Upper lobe of left lung (tissue), 6 donors: ENCODE results near the gene MEIS1. TPM values are rescaled to one million over a fixed set of nuclear protein-coding genes. Genes with fewer than 3 reads are reported as not detected.

ENCODE experiments used
- ATAC-seq, 2 donors: fragments of 200-7000 bp; cut with Tn5 transposase; one replicate each; pipeline ENCODE4 v1.9.1; 2022; ENCODE audit warnings: mild to moderate bottlenecking in 2 of 2, moderate library complexity in 2 of 2; ENCODE audit not compliant: low FRiP score in 2 of 2
- DNase-seq, 2 donors: peaks; one replicate each; pipeline ENCODE4 v3.0.0-alpha.2; 2019 to 2020
- H3K27ac ChIP-seq, 4 donors: fragments of 200-600 bp; sonication (generic); one replicate each; pipeline ENCODE4 v1.5.1; 2016 to 2019
- H3K27me3 ChIP-seq, 4 donors: fragments of 200-600 bp; sonication (generic); one replicate each; pipeline ENCODE4 v1.5.1; 2017 to 2019
- H3K36me3 ChIP-seq, 4 donors: fragments of 200-600 bp; sonication (generic); one replicate each; pipeline ENCODE4 v1.5.1; 2016 to 2019
- H3K4me1 ChIP-seq, 4 donors: fragments of 200-600 bp; sonication (generic); one replicate each; pipeline ENCODE4 v1.5.1; 2018 to 2019
- H3K4me3 ChIP-seq, 4 donors: fragments of 200-600 bp; sonication (generic); one replicate each; pipeline ENCODE4 v1.5.1; 2017 to 2019; ENCODE audit warnings: mild to moderate bottlenecking in 2 of 4, moderate library complexity in 1 of 4
- H3K9me3 ChIP-seq, 4 donors: fragments of 200-600 bp; sonication (generic); one replicate each; pipeline ENCODE4 v1.5.1; 2018 to 2019
- CTCF ChIP-seq, 6 experiments: fragments of 450-650 bp in 4 of 6; fragments of 200-600 bp in 2 of 6; sonication (generic) in 2 of 6; IDR thresholded peaks; one replicate each; pipeline ENCODE4 v1.5.1; 2016 to 2019; ENCODE audit warnings: antibody characterized with exemption in 6 of 6
- EP300 ChIP-seq, 4 donors: sonication (generic); formaldehyde crosslinking; IDR thresholded peaks; one replicate each; pipeline ENCODE4 v1.5.1; 2017; ENCODE audit warnings: antibody characterized with exemption in 4 of 4, control low read depth in 2 of 4
- POLR2A ChIP-seq, 4 donors: fragments of 450-650 bp; IDR thresholded peaks; one replicate each; pipeline ENCODE4 v1.5.1; 2016 to 2017; ENCODE audit warnings: antibody characterized with exemption in 4 of 4, mild to moderate bottlenecking in 2 of 4
- POLR2AphosphoS5 ChIP-seq, 2 donors: sonication (generic); formaldehyde crosslinking; IDR thresholded peaks; one replicate each; pipeline ENCODE4 v1.5.1; 2017; ENCODE audit warnings: antibody characterized with exemption in 2 of 2
- WGBS, 2 donors: methylation state at CpG; one replicate each; pipeline ENCODE4 v1.1.5; 2017 to 2018; 5-methylcytosine and 5-hydroxymethylcytosine counted together
- total RNA-seq, 6 donors: library from RNA; depleted of rRNA in 4 of 6; stranded (reverse); fragments of >200 nt in 4 of 6; gene quantifications; one replicate each; pipeline versions ENCODE4 v1.1.0 to v1.2.1, GENCODE V29; 2016 to 2021
- donor health status: DM: no; HTN: no; CAD: no; lungs with moderate emphysema.
- donor health status: DM: no; HTN: yes; CAD: no; lungs with severe emphysema.

MEIS1 gene
- total RNA-seq, 6 donors from 2014 or later = 23.1 to 43.9 (median 30.0) TPM

- no peaks in the 10 kb centered on the region for H3K36me3 ChIP-seq
- ATAC-seq (no peak), DNase-seq (no peak)
- H3K9me3 ChIP-seq = no peaks in the 10 kb centered on the region
- no peak overlapping the region for H3K4me3 ChIP-seq
- H3K27me3 ChIP-seq = no peaks in the 10 kb centered on the region
- no peak for TF ChIP-seq EP300 (IDR thresholded peaks at IDR 0.05)
- TF ChIP-seq POLR2AphosphoS5 (IDR thresholded peaks at IDR 0.05) = no peak
- no peak for TF ChIP-seq POLR2A (IDR thresholded peaks at IDR 0.05)
- TF ChIP-seq CTCF (IDR thresholded peaks at IDR 0.05) = no peak
- H3K27ac ChIP-seq = peak overlapping the region in 1 of 4 donors; percentile 24
- 75 to 80% methylated on average over 3 of the region's 3 CpGs for WGBS, 2 donors
- peaks cover 0 to 30% (median 3%) of the 10 kb centered on the region in 4 donors for H3K4me1 ChIP-seq
Observed at GRCh38 chr2:66535574-66536289, 100.8 kb downstream of the MEIS1 start.

GRCh38 chr2:66536290-66536673 is 101.4 kb downstream of the MEIS1 start:
- DNase-seq (no peak), ATAC-seq (no peak)
- no peaks in the 10 kb centered on the region for H3K36me3 ChIP-seq
- TF ChIP-seq CTCF (IDR thresholded peaks at IDR 0.05) (no peak), EP300 (IDR thresholded peaks at IDR 0.05) (no peak), POLR2A (IDR thresholded peaks at IDR 0.05) (no peak), POLR2AphosphoS5 (IDR thresholded peaks at IDR 0.05) (no peak)
- H3K27me3 ChIP-seq = no peaks in the 10 kb centered on the region
- H3K4me1 ChIP-seq = peaks cover 0 to 30% (median 3%) of the 10 kb centered on the region in 4 donors
- WGBS, 2 donors = 82 to 90% methylated on average over 2 of the region's 2 CpGs
- H3K27ac ChIP-seq = peak overlapping the region in 1 of 4 donors; percentile 24
- no peaks in the 10 kb centered on the region for H3K9me3 ChIP-seq
- H3K4me3 ChIP-seq = no peak overlapping the region

GRCh38 chr2:66536997-66537396 is 102.1 kb downstream of the MEIS1 start:
- no peak for TF ChIP-seq CTCF (IDR thresholded peaks at IDR 0.05)
- TF ChIP-seq POLR2A (IDR thresholded peaks at IDR 0.05) = no peak
- TF ChIP-seq EP300 (IDR thresholded peaks at IDR 0.05) = no peak
- TF ChIP-seq POLR2AphosphoS5 (IDR thresholded peaks at IDR 0.05) = no peak
- WGBS, 2 donors = 68 to 73% methylated on average over 2 of the region's 2 CpGs
- no peaks in the 10 kb centered on the region for H3K27me3 ChIP-seq
- no peak overlapping the region for H3K4me3 ChIP-seq
- H3K27ac ChIP-seq = peak overlapping the region in 1 of 4 donors; percentile 28
- H3K36me3 ChIP-seq = no peaks in the 10 kb centered on the region
- peaks cover 0 to 30% (median 3%) of the 10 kb centered on the region in 4 donors for H3K4me1 ChIP-seq
- DNase-seq = no peak
- no peak for ATAC-seq
- no peaks in the 10 kb centered on the region for H3K9me3 ChIP-seq

GRCh38 chr2:66538291-66538690 is 103.4 kb downstream of the MEIS1 start:
- no peaks in the 10 kb centered on the region for H3K9me3 ChIP-seq
- no peaks in the 10 kb centered on the region for H3K36me3 ChIP-seq
- H3K27me3 ChIP-seq = no peaks in the 10 kb centered on the region
- TF ChIP-seq EP300 (IDR thresholded peaks at IDR 0.05) (no peak), POLR2A (IDR thresholded peaks at IDR 0.05) (no peak), POLR2AphosphoS5 (IDR thresholded peaks at IDR 0.05) (no peak), CTCF (IDR thresholded peaks at IDR 0.05) (no peak)
- H3K27ac ChIP-seq = no peak overlapping the region
- 56 to 58% methylated on average over 1 of the region's 1 CpG for WGBS, 2 donors
- DNase-seq = no peak
- H3K4me1 ChIP-seq = peaks cover 0 to 27% (median 3%) of the 10 kb centered on the region in 4 donors
- no peak for ATAC-seq
- no peak overlapping the region for H3K4me3 ChIP-seq

GRCh38 chr2:66539452-66539851 is 104.5 kb downstream of the MEIS1 start:
- Histone ChIP-seq H3K4me1 (peaks cover 0 to 25% (median 3%) of the 10 kb centered on the region in 4 donors), H3K9me3 (no peaks in the 10 kb centered on the region), H3K4me3 (no peak overlapping the region), H3K27ac (peak overlapping the region in 1 of 4 donors; percentile 56), H3K27me3 (no peaks in the 10 kb centered on the region), H3K36me3 (no peaks in the 10 kb centered on the region)
- no peak for DNase-seq
- no peak for TF ChIP-seq POLR2AphosphoS5 (IDR thresholded peaks at IDR 0.05)
- TF ChIP-seq CTCF (IDR thresholded peaks at IDR 0.05) = no peak
- no peak for TF ChIP-seq EP300 (IDR thresholded peaks at IDR 0.05)
- no peak for TF ChIP-seq POLR2A (IDR thresholded peaks at IDR 0.05)
- no peak for ATAC-seq
- WGBS, 2 donors = 68 to 81% methylated on average over 5 of the region's 5 CpGs
